NCI-H2196 (cell line): Measurements from ENCODE around the gene KCNT1.
A peak's percentile ranks its signal among the peaks of the same experiment; 100 is the strongest.

Experiments used
- DNase-seq: peaks from one replicate; lab custom pipeline; 2025; ENCODE audit not compliant: unreplicated experiment; lab: John Stamatoyannopoulos, UW

The KCNT1 gene

GRCh38 chr9:135762921-135763320, 60.9 kb downstream of the KCNT1 start:
- no peak for DNase-seq

GRCh38 chr9:135763716-135764446, 61.9 kb downstream of the KCNT1 start:
- no peak for DNase-seq

DNA sequence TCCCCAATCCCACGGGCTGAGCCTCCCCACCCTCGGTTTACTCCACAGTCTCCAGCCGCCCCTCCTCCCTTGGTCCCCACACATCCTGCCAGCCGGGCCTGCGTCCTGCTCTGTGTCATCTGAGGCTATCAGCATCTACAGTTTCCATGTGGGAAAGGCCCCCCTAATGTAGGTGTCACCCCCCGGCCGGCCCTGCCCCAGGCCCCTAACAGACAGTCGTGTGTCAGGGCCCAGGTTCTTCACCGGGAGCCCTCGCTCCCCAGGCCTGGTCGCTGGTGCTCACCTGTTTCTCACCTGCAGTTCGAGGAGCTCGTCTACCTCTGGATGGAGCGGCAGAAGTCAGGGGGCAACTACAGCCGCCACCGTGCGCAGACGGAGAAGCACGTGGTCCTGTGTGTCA, 62.7 kb downstream of the KCNT1 start:
- no peak for DNase-seq

GRCh38 chr9:135765416-135765815, 63.4 kb downstream of the KCNT1 start:
- DNase-seq, result no peak

GRCh38 chr9:135766251-135766650, 64.3 kb downstream of the KCNT1 start:
- DNase-seq, result no peak

- no peak for DNase-seq
Measured at GRCh38 chr9:135766707-135767106, 64.7 kb downstream of the KCNT1 start.

- DNase-seq, result no peak
Measured at GRCh38 chr9:135768516-135769218, 66.7 kb downstream of the KCNT1 start.

GRCh38 chr9:135769489-135770202, 67.7 kb downstream of the KCNT1 start:
- DNase-seq, result peak; percentile 57

- DNase-seq, result peak; percentile 49
Measured at GRCh38 chr9:135770203-135770535, 68.2 kb downstream of the KCNT1 start.

DNA sequence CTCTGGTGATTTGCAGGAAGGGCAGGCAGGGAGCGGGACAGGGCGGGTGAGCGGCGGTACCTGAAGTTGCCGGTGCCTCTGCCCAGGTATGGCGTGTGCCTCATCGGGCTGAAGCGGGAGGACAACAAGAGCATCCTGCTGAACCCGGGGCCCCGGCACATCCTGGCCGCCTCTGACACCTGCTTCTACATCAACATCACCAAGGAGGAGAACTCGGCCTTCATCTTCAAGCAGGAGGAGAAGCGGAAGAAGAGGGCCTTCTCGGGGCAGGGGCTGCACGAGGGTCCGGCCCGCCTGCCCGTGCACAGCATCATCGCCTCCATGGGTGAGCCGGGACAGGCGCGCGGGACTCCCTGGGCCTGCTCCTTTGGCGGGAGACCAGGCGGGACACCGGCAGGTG, 68.8 kb downstream of the KCNT1 start:
- no peak for DNase-seq

DNA sequence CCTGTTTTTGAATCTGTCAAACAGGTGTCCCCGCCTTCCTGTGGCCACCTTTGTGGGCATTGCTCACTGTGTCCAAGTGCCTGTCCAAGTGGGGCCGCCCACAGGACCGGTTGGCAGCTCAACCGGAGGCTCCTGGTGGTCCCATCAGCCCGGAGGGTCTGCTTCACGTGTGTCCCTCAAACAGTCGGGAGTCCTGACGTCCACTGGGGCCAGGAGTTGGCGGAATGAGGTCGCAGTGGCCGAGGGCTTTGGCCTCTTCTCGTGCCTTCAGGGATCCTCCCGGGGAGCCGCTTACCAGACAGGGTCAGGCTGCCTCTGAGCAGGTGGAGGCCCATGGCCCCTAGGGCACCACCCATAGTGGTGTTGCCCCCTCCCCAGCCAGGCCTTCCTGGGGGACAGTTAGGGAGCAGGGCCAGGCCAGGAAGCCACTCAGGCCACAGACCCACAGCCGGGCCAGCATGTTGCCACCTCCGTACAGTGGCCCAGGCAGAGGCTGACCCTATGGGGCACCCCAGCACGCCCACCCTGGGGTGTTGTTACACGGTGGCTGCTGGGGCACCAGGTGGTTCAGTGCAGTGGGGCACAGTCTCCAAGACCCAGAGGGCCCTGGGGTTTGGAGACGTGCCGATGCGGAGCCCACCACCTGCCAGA, 69.5 kb downstream of the KCNT1 start:
- no peak for DNase-seq

GRCh38 chr9:135772056-135772646, 70.2 kb downstream of the KCNT1 start:
- DNase-seq, result no peak

- no peak for DNase-seq
Measured at GRCh38 chr9:135772702-135773493, 70.9 kb downstream of the KCNT1 start.

DNA sequence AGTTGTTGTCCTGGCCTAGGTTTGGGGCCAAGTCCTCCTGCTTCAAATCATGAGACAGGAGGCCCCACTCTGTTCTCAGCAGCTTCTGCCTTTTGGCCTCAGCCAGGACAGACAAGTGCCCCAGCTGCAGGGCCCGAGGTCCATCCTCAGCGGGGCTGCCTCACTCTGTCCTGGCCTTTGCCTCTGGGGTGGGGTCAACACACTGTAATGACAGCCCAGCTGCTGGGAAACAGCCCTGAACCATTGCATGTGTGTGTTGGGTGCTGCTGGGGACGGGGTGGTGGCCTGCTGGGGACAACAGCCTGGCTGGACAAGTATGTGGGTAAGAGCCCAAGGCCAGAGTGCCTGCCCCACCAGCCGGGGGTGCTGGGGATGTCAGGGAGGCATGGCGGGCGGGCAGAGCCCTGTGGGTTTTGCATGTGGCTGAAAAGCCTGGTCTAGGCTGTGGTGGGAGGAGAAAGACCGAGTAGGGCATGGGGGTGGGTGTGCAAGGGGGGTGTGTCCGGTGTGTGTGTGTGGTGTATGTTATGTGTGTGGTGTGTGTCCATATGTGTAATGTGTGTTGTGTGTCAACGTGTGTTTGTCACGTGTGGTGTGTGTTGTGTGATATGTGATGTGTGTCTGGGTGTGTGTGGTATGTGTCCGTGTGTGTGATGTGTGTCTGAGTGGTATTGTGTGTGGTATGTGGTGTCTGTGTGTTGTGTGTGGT, 71.7 kb downstream of the KCNT1 start:
- DNase-seq, result no peak

GRCh38 chr9:135774239-135774747, 72.3 kb downstream of the KCNT1 start:
- DNase-seq, result no peak

- no peak for DNase-seq
Measured at GRCh38 chr9:135774794-135775525, 73.0 kb downstream of the KCNT1 start.

GRCh38 chr9:135775911-135776310, 73.9 kb downstream of the KCNT1 start:
- DNase-seq, result no peak

- DNase-seq, result no peak
Measured at GRCh38 chr9:135776893-135777622, 75.1 kb downstream of the KCNT1 start.
